ENCODE data around the gene ENG.

ENG gene

GRCh38 chr9:127876026-127876763, 21.7 kb upstream of the ENG start:
- Histone ChIP-seq H3K9me2 (replicated peaks; ENCODE audit: insufficient read depth, low read length) (no peaks in the 10 kb centered on the region), H2AFZ (ENCODE audit: low read depth, low read length, severe bottlenecking) (no peak overlapping the region), H3K4me2 (ENCODE audit: low read depth, low read length, poor library complexity, severe bottlenecking) (no peak overlapping the region), H3K27me3 (ENCODE audit: low read length) (no peaks in the 10 kb centered on the region), H4K20me1 (ENCODE audit: low read depth, low read length) (no peaks in the 10 kb centered on the region), H3K27ac (ENCODE audit: low read depth, low read length) (no peak overlapping the region), H3K79me2 (ENCODE audit: insufficient read depth, low read length) (no peaks in the 10 kb centered on the region), H3K9me3 (ENCODE audit: insufficient read depth, low read length) (no peaks in the 10 kb centered on the region), H3K36me3 (ENCODE audit: low read length) (no peaks in the 10 kb centered on the region), H3F3A (ENCODE audit: insufficient read depth) (no peaks in the 10 kb centered on the region), H3K9ac (ENCODE audit: low read length) (no peak overlapping the region), H3K4me3 (ENCODE audit: insufficient read depth, low read length, poor library complexity, severe bottlenecking) (no peak overlapping the region)
- TF ChIP-seq, protein P1, sequence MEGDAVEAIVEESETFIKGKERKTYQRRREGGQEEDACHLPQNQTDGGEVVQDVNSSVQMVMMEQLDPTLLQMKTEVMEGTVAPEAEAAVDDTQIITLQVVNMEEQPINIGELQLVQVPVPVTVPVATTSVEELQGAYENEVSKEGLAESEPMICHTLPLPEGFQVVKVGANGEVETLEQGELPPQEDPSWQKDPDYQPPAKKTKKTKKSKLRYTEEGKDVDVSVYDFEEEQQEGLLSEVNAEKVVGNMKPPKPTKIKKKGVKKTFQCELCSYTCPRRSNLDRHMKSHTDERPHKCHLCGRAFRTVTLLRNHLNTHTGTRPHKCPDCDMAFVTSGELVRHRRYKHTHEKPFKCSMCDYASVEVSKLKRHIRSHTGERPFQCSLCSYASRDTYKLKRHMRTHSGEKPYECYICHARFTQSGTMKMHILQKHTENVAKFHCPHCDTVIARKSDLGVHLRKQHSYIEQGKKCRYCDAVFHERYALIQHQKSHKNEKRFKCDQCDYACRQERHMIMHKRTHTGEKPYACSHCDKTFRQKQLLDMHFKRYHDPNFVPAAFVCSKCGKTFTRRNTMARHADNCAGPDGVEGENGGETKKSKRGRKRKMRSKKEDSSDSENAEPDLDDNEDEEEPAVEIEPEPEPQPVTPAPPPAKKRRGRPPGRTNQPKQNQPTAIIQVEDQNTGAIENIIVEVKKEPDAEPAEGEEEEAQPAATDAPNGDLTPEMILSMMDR (IDR thresholded peaks at IDR 0.05; ENCODE audit: insufficient read depth, low read length, poor library complexity, severe bottlenecking): no peak
- no peak for TF ChIP-seq EZH2phosphoT487 (conservative IDR thresholded peaks at IDR 0.05; ENCODE audit: low read length)

- Histone ChIP-seq H2AFZ (ENCODE audit: low read depth, low read length, severe bottlenecking) (no peak overlapping the region), H3F3A (ENCODE audit: insufficient read depth) (no peaks in the 10 kb centered on the region), H3K4me2 (ENCODE audit: low read depth, low read length, poor library complexity, severe bottlenecking) (no peak overlapping the region), H3K9ac (ENCODE audit: low read length) (no peak overlapping the region), H3K9me2 (replicated peaks; ENCODE audit: insufficient read depth, low read length) (no peaks in the 10 kb centered on the region), H3K36me3 (ENCODE audit: low read length) (no peaks in the 10 kb centered on the region), H3K9me3 (ENCODE audit: insufficient read depth, low read length) (no peaks in the 10 kb centered on the region), H3K27ac (ENCODE audit: low read depth, low read length) (no peak overlapping the region), H3K27me3 (ENCODE audit: low read length) (no peaks in the 10 kb centered on the region), H3K4me3 (ENCODE audit: insufficient read depth, low read length, poor library complexity, severe bottlenecking) (no peak overlapping the region), H3K79me2 (ENCODE audit: insufficient read depth, low read length) (no peaks in the 10 kb centered on the region), H4K20me1 (ENCODE audit: low read depth, low read length) (no peaks in the 10 kb centered on the region)
- TF ChIP-seq, protein P1 (IDR thresholded peaks at IDR 0.05; ENCODE audit: insufficient read depth, low read length, poor library complexity, severe bottlenecking): no peak
Measured at GRCh38 chr9:127875306-127875966, 21.0 kb upstream of the ENG start.

GRCh38 chr9:127874301-127875221, 20.1 kb upstream of the ENG start:
- H3K36me3 ChIP-seq (ENCODE audit: low read length): no peaks in the 10 kb centered on the region
- no peak overlapping the region for H3K4me2 ChIP-seq (ENCODE audit: low read depth, low read length, poor library complexity, severe bottlenecking)
- no peak overlapping the region for H3K27ac ChIP-seq (ENCODE audit: low read depth, low read length)
- no peaks in the 10 kb centered on the region for H4K20me1 ChIP-seq (ENCODE audit: low read depth, low read length)
- H3K4me3 ChIP-seq (ENCODE audit: insufficient read depth, low read length, poor library complexity, severe bottlenecking): no peak overlapping the region
- H3K9me2 ChIP-seq (replicated peaks; ENCODE audit: insufficient read depth, low read length): no peaks in the 10 kb centered on the region
- H3K27me3 ChIP-seq (ENCODE audit: low read length): no peaks in the 10 kb centered on the region
- no peak overlapping the region for H3K9ac ChIP-seq (ENCODE audit: low read length)
- H2AFZ ChIP-seq (ENCODE audit: low read depth, low read length, severe bottlenecking): no peak overlapping the region
- H3F3A ChIP-seq (ENCODE audit: insufficient read depth): no peaks in the 10 kb centered on the region
- no peaks in the 10 kb centered on the region for H3K79me2 ChIP-seq (ENCODE audit: insufficient read depth, low read length)
- no peaks in the 10 kb centered on the region for H3K9me3 ChIP-seq (ENCODE audit: insufficient read depth, low read length)
- TF ChIP-seq, protein P1 (IDR thresholded peaks at IDR 0.05; ENCODE audit: insufficient read depth, low read length, poor library complexity, severe bottlenecking): no peak
- TF ChIP-seq EZH2phosphoT487 (conservative IDR thresholded peaks at IDR 0.05; ENCODE audit: low read length): no peak

All from SU-DHL-6 (cell line).